CD4-positive, alpha-beta T cell treated with Interferon gamma for 1 hour (primary cell): ENCODE results near the gene P3H3.

Experiments used
- DNase-seq: peaks from one replicate; pipeline ENCODE4 v3.0.0-alpha.2; 2020

Gene P3H3

GRCh38 chr12:6827982-6828780 is at the start of gene P3H3:
P3H3 (plus strand) TSS chr12:6828407; CDS start chr12:6828441, 34 bp downstream.
- no peak for DNase-seq

- DNase-seq: peak; percentile 84
Measured at GRCh38 chr12:6778574-6779550, 49.3 kb upstream of the P3H3 start.

- DNase-seq: no peak
Measured at GRCh38 chr12:6779708-6780432, 48.3 kb upstream of the P3H3 start.

GRCh38 chr12:6780573-6780972 is 47.6 kb upstream of the P3H3 start:
- DNase-seq: no peak

- no peak for DNase-seq
Measured at GRCh38 chr12:6782119-6782518, 46.1 kb upstream of the P3H3 start.

- no peak for DNase-seq
Measured at GRCh38 chr12:6782850-6783566, 45.2 kb upstream of the P3H3 start.

GRCh38 chr12:6783828-6784227 is 44.4 kb upstream of the P3H3 start:
- no peak for DNase-seq

GRCh38 chr12:6784296-6784695 is 43.9 kb upstream of the P3H3 start:
- no peak for DNase-seq

- no peak for DNase-seq
Measured at GRCh38 chr12:6784761-6785160, 43.4 kb upstream of the P3H3 start.

- DNase-seq: no peak
Measured at GRCh38 chr12:6786416-6787094, 41.7 kb upstream of the P3H3 start.

- no peak for DNase-seq
Measured at GRCh38 chr12:6787309-6787708, 40.9 kb upstream of the P3H3 start.

GRCh38 chr12:6788972-6789924 is 39.0 kb upstream of the P3H3 start, which contains the start of gene CD4:
CD4 (plus strand) TSS chr12:6789528; CDS start chr12:6800139, 10,611 bp downstream.
- peak; percentile 68 for DNase-seq

- no peak for DNase-seq
Measured at GRCh38 chr12:6790496-6791150, 37.6 kb upstream of the P3H3 start.

- DNase-seq: no peak
Measured at GRCh38 chr12:6791931-6792520, 36.2 kb upstream of the P3H3 start.

- DNase-seq: peak; percentile 59
Measured at GRCh38 chr12:6792522-6793201, 35.5 kb upstream of the P3H3 start.

- no peak for DNase-seq
Measured at GRCh38 chr12:6795088-6795487, 33.1 kb upstream of the P3H3 start.

- DNase-seq: no peak
Measured at GRCh38 chr12:6796576-6796975, 31.6 kb upstream of the P3H3 start.

- no peak for DNase-seq
Measured at GRCh38 chr12:6799147-6799546, 29.1 kb upstream of the P3H3 start.

- DNase-seq: no peak
Measured at GRCh38 chr12:6807170-6807569, 21.0 kb upstream of the P3H3 start.
